ENCODE measurements around the gene C19orf73. TPM values are rescaled to one million over a fixed set of nuclear protein-coding genes. Genes with fewer than 3 reads are reported as not detected.

The C19orf73 gene
- total and polyA plus RNA-seq, 9 of the 15 experiments (the other 6 are each of a cell fraction or from before 2014, with no cell fraction given), result 0.08 to 7.4 (median 1.4) TPM

DNA sequence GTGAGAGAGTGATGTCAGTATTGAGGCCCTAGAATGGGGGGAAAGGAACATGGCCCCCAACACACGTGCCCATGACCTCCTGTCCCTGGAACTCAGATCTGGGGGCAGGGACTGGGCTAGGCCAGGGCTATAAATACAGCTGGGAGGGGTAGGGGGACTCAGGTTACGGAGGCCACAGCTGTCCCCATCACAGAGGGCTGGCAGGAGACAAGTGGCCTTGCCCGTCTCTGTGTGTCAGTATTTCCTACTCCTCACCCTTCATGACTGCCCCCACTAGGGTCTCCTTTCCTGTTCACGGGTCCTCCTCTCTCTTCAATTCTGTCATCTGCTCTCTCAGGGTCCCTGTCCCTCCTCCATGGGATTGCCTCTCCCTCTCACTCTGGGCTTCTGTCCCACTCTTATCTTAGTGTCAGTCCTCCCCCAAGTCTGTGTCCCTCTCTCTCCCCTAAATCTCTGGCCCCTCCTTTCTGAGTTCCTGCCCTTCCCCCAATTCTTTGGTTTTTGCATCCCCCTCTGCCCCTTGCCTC lies 36.9 kb upstream of the C19orf73 start:
- POLR2A ChIA-PET, result interaction anchor here (0.6 to 1.9 kb wide), 6 partner anchors 10 to 1139 kb away, joined by 3 to 7 read pairs (median 4); no protein-coding TSS in a partner anchor
- TF ChIP-seq TCF7L2 (IDR thresholded peaks at IDR 0.05; ENCODE audit: low read depth, low read length), result 0 out of 2 replicates have a peak, but pooled peaks have one; percentile 13
- no peak for TF ChIP-seq HMGXB4 (CRISPR knock-in tag; IDR thresholded peaks at IDR 0.05)
- TF ChIP-seq PHF20 (IDR thresholded peaks at IDR 0.05; ENCODE audit: partially characterized antibody), result no peak
- TF ChIP-seq IFI16 (CRISPR knock-in tag; IDR thresholded peaks at IDR 0.05), result no peak
- TF ChIP-seq CHD2 (IDR thresholded peaks at IDR 0.05; ENCODE audit: low read depth, low read length), result no peak
- TF ChIP-seq BRD9 (IDR thresholded peaks at IDR 0.05; ENCODE audit: low read depth, partially characterized antibody), result peak; percentile 9
- peak; percentile 69; the same call in 1 of the 2 replicates for TF ChIP-seq TOE1 (IDR thresholded peaks at IDR 0.05; ENCODE audit: borderline replicate concordance)
- TF ChIP-seq TOE1 (CRISPR knock-in tag; IDR thresholded peaks at IDR 0.05; ENCODE audit: borderline replicate concordance, low read depth), result no peak
- TF ChIP-seq LEF1 (IDR thresholded peaks at IDR 0.05), result peak; percentile 24; the same call in 1 of the 2 replicates
- peak; percentile 96 for TF ChIP-seq PRDM10 (IDR thresholded peaks at IDR 0.05; ENCODE audit: partially characterized antibody)
- no peak for TF ChIP-seq ZNF146 (CRISPR knock-in tag; IDR thresholded peaks at IDR 0.05; ENCODE audit: unreplicated experiment)
- TF ChIP-seq, protein P1, sequence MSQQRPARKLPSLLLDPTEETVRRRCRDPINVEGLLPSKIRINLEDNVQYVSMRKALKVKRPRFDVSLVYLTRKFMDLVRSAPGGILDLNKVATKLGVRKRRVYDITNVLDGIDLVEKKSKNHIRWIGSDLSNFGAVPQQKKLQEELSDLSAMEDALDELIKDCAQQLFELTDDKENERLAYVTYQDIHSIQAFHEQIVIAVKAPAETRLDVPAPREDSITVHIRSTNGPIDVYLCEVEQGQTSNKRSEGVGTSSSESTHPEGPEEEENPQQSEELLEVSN (IDR thresholded peaks at IDR 0.05; ENCODE audit: borderline replicate concordance in 1 of 2, extremely low read depth in 1 of 2, insufficient read depth in 1 of 2, insufficient read length in 1 of 2, low read depth in 1 of 2, low read length in 1 of 2, poor library complexity in 1 of 2, severe bottlenecking in 1 of 2), result peak; percentile 36 to 68
- 0 out of 4 replicates have a peak, but pooled peaks of 1 of the 2 experiments have one; percentile 60 for TF ChIP-seq RCOR1 (IDR thresholded peaks at IDR 0.05; ENCODE audit: borderline replicate concordance in 1 of 2, low read depth in 2 of 2, low read length in 2 of 2)
- TF ChIP-seq EP300 (IDR thresholded peaks at IDR 0.05; ENCODE audit: low read length), result peak; percentile 36; the same call in 1 of the 2 replicates
- peak; percentile 51 for TF ChIP-seq NCOR1 (IDR thresholded peaks at IDR 0.05)

More for the DNA sequence above, 36.9 kb upstream of the C19orf73 start:
- peak overlapping the region; percentile 89 for H3K4me2 ChIP-seq (ENCODE audit: insufficient read depth, low read length)
- CTCF ChIA-PET (ENCODE audit: low intra/inter-chr PET ratio), result no interaction called here
- H3K9me3 ChIP-seq (replicated peaks; ENCODE audit: control insufficient read depth, insufficient read depth, low read depth, low read length), result no peaks in the 10 kb centered on the region
- H4K20me1 ChIP-seq (replicated peaks; ENCODE audit: control insufficient read depth, insufficient read depth, low read length), result peaks cover 5% of the 10 kb centered on the region; the same call in 1 of the 2 replicates
- DNase-seq (ENCODE audit: extremely low read depth in 1 of 4, low spot score in 3 of 4) (peak; percentile 20 to 75 (median 42)), FAIRE-seq (peak; percentile 58), ATAC-seq (peak; percentile 10)
- no TSS peak for BruUV-seq (replicated peaks)
- H3K4me1 ChIP-seq (replicated peaks in 1 of 2; ENCODE audit: control insufficient read depth in 2 of 2, insufficient read depth in 2 of 2, low read length in 2 of 2), result peaks cover 56 to 83% of the 10 kb centered on the region in 2 experiments
- intact Hi-C loops (cut with micrococcal nuclease), result loop anchor here (5.0 to 10.0 kb wide), 3 partner anchors 39 to 436 kb away; partner anchors contain the start of genes C19orf73, GYS1, PPFIA3 and PRR12
- H2AFZ ChIP-seq (ENCODE audit: low read depth, low read length), result peak overlapping the region; percentile 73
- 0% methylated on average over 4 of the region's 4 CpGs for WGBS (ENCODE audit: insufficient coverage, low coverage, missing lambda C conversion rate)
- H3K36me3 ChIP-seq (ENCODE audit: control insufficient read depth, insufficient read depth, low read length), result peaks cover 9% of the 10 kb centered on the region; the same call in 1 of the 3 replicates
- H3K9me1 ChIP-seq (ENCODE audit: control insufficient read depth, insufficient read depth, low read length), result no peaks in the 10 kb centered on the region
- H3K27ac ChIP-seq (ENCODE audit: extremely low read depth, low read depth, low read length), result peak overlapping the region; percentile 85
- peaks cover 38% of the 10 kb centered on the region for H3K79me2 ChIP-seq (ENCODE audit: control insufficient read depth, insufficient read depth, low read length)
- in situ Hi-C loops (cut with MboI), result no loop called here
- H3K27me3 ChIP-seq (ENCODE audit: control insufficient read depth in 2 of 2, insufficient read depth in 2 of 2, low read length in 2 of 2), result no peaks in the 10 kb centered on the region
- H3K9ac ChIP-seq (ENCODE audit: insufficient read depth in 1 of 2, low read depth in 2 of 2, low read length in 2 of 2), result peak overlapping the region; percentile 73 to 91
- peak overlapping the region; percentile 36 for H3K4me3 ChIP-seq

Measured in K562 (cell line).